NCI-H69 (cell line): ENCODE results near the gene DAZAP2.
"Not testable (repeated sequence)": the region's sequence is repeated elsewhere in the genome, so short reads cannot be mapped to it uniquely, and the experiment has no call there.

Experiments used
- DNase-seq: peaks from one replicate; lab custom pipeline; 2025; lab: John Stamatoyannopoulos, UW

The DAZAP2 gene

DNA sequence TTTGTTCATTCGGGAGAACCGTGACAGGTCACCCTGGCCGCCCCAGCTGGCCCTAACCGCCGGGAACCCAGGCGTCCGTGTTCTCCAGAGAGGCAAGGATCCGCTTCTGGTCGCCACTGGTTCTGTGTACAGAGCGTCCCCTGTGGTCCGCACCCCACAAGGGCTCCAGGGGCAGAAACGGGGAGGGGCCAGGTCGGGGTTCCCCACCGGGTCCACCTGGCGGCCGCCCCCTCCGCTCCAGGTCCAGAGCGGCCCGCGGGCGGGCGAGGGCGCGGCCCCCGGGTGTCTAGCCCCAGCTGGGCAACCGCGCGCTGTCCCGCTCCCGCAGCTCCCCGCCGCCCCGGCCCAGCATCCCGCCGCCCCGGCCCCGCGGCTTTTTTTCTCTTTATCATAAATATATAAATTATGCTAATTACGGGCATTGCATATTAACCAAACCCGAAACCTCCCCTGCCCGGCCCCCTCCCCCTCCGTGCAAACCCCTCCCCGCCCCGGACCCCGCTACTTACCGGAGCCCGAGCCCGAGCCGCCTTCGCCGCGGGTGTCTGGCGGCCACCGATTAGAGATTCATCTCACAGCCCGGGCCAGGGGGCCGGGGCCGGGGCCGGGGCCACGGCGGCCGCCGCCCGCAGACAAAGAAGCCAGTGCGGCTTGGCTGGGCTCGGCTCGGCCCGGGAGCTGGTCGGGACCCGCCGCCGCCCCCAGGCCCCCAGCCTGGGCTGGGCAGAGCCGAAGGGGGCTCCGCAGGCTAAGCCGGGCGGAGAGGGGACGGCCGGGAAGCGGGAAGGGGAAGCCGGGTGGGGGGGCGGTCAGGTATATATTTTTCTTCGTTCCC lies 21.3 kb upstream of the DAZAP2 start:
- DNase-seq = peak; percentile 72

DNA sequence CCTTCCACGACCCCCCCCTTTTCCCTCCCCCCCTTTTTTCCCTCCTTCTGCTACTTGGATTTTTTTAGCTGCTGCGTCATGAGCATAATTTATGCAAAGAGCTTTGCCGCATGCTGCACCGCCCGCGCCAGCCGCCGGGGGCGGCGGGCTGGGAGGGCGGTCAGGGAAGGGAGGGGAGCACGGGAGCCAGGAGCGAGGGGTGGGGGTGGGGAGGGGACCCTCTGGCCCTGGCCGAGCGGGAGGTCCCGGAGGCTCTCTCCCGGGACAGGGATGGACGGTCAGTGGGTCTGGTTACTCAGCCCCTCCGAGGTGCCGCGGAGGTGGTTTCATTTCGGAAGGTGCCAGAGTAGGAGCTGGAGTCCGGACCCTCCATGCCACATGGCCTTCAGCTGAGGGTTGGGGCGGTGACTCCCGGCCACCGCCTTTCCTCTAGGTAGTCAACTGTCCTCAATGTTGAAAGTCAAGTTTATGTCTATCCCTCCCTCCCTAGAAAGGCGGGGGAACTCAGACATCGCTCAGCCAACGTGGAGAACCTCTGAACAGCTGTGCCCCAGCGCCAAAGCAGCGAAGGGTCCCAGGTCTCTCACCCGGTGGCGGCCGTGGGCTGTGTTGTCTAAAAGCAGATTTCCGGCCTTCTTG lies 20.5 kb upstream of the DAZAP2 start, which contains the start of gene POU6F1:
POU6F1 (minus strand) TSS at position 95 of the 639 bp plus-strand sequence. CDS start 11,226 bp downstream, outside the sequence.
- DNase-seq = peak; percentile 90

DNA sequence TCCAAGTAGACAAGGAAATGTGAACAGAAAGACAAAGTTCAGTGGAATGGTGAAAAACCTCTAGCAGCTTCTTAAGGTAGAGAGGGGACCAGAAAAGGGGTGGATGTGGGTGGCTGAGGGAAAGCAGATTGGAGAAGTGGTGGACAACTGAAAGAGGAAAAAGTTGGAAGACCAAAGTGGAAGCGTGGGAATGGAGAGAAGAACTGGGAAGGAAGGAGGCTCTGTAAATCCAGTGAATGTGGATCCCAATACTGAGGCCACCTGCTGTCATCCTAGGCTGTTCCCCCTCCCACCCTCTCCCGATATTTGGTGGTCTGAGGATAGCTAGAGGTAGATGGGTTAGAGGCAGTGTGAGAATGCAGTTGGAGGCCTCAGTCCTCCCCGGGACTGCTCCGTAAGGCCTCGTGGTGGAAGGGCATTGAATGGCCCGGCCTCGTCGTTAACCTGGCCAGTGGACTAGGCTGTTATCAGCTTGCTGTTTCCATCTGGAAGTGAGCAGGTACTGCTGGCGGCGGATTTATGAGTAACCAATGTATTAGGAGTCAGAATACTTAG lies 19.9 kb upstream of the DAZAP2 start:
- peak; percentile 59 for DNase-seq

- no peak for DNase-seq
Measured at GRCh38 chr12:51219322-51219721, 19.3 kb upstream of the DAZAP2 start.

GRCh38 chr12:51219857-51220256 lies 18.8 kb upstream of the DAZAP2 start:
- not testable (repeated sequence) for DNase-seq

DNA sequence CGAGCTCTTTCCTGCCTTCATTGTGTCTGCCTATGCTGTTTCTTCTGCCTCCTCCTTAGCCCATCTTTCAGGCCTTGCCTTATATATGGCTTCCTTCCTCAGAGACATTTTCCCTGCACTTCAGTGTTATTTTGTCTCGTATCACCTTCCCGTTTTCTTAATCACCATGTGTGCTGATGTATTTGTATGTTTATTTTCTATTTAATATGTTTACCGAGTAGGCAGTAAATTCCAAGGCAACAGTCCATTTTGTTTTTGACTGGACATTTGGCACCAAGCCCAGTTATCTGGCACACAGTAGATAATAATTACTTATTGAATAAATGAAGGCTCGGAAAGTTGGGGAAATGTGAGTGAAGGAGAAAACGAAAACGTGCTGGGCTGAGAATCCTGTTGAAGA lies 16.2 kb upstream of the DAZAP2 start:
- peak; percentile 79 for DNase-seq

DNA sequence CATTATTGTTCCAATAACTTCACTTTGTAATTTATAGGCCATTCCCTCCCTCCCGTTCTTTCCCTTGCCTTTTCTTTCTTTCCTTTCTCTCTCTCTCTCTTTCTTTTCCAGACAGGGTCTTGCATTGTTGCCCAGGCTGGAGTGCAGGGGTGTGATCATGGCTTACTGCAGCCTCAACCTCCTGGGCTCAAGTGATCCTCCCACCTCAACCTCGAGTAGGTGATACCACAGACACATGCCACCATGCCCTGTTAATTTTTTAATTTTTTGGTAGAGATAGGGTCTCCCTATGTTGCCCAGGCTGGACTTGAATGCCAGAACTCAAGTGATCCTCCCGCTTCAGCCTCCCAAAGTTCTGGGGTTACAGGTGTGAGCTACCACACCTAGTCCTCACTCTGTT lies 14.0 kb upstream of the DAZAP2 start:
- no peak for DNase-seq

GRCh38 chr12:51225234-51225633 lies 13.4 kb upstream of the DAZAP2 start:
- no peak for DNase-seq

GRCh38 chr12:51225771-51226170 lies 12.9 kb upstream of the DAZAP2 start:
- DNase-seq = no peak

DNA sequence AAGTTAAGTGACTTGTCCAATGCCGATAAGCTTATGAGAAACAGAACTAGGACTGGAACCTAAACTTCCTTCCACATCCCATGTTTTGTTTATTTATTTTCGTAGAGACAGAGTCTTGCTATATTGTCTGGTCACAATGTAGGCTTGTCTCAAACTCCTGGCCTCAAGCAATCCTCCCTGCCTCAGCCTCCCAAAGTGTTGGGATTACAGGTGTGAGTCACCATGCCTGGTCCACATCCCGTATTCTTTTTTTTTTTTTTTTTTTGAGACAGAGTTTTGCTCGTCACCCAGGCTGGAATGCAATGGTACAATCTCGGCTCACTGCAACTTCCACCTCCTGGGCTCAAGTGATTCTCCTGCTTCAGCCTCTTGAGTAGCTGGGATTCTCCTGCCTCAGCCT lies 11.5 kb upstream of the DAZAP2 start:
- not testable (repeated sequence) for DNase-seq

DNA sequence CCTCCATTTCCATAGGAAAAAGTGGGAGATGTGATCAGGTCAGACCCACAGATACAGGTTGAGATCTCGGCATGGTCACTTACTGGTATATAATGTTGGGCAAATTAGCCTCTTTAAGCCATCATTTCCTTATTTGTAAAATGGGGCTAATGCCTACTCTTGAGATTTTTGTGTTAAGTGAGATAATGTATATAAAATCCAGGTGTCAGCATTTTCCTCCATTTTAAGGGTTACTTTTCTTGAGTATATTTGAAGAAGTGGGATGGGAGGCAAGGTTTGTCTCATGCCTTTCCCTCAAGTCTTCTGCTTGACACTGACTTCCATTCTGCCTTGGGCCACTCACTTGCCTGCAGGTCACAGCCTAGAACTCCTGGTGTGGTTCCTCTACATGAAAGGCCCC lies 10.7 kb upstream of the DAZAP2 start:
- no peak for DNase-seq

GRCh38 chr12:51229116-51229809 lies 9.4 kb upstream of the DAZAP2 start:
- no peak for DNase-seq

DNA sequence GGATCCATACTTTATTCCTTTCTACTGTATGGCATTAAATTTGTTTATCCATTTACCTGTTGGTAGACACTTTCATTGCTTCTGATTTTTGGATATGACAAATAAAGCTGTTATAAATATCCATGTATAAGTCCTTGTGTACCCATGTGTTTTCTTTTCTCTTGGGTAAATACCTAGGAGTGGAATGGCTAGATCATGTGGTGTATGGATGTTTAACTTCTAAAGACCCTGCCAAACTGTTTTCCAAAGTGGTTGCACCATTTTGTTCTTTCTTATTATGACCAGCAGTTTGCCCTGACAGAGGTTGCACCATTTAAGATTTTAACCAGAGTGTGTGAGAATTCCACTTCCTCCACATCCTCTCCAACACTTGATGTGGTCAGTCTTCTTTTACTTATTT lies 6.0 kb upstream of the DAZAP2 start:
- no peak for DNase-seq

- DNase-seq = no peak
Measured at GRCh38 chr12:51234530-51234929, 4.1 kb upstream of the DAZAP2 start.

GRCh38 chr12:51238037-51238509 lies 553 bp upstream of the DAZAP2 start:
- DNase-seq = peak; percentile 71

- DNase-seq = no peak
Measured at GRCh38 chr12:51240971-51241370, 2.3 kb downstream of the DAZAP2 start.

DNA sequence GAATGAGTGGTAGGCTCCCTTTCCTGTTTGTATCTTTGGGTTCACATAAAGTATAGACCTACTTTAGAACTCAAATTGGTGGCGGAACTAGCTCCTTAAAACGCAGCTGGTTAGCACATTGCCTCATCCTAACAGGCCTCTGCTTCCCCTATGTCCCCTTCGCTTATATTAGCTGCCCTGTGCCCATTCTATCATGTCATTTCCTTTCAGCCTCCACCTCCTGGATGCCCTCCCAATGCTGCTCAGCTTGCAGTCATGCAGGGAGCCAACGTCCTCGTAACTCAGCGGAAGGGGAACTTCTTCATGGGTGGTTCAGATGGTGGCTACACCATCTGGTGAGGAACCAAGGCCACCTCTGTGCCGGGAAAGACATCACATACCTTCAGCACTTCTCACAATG lies 3.5 kb downstream of the DAZAP2 start:
- DNase-seq = no peak

DNA sequence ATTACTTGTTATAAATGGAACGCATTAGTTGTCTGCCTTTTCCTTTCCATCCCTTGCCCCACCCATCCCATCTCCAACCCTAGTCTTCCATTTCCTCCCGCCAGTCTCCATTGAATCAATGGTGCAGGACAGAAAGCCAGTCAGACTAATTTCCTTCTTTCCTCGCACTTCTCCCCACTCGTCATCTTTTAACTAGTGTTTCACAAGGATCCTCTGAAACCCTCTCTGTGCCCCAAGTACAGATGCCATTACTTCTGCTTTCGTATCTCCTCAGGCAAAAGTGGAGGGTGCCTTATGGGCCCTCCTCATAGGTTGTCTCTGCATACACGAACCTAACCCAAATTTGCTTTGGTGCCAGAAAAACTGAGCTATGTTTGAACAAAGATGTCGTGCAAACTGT lies 4.2 kb downstream of the DAZAP2 start:
- no peak for DNase-seq

GRCh38 chr12:51244269-51244668 lies 5.6 kb downstream of the DAZAP2 start:
- DNase-seq = no peak

DNA sequence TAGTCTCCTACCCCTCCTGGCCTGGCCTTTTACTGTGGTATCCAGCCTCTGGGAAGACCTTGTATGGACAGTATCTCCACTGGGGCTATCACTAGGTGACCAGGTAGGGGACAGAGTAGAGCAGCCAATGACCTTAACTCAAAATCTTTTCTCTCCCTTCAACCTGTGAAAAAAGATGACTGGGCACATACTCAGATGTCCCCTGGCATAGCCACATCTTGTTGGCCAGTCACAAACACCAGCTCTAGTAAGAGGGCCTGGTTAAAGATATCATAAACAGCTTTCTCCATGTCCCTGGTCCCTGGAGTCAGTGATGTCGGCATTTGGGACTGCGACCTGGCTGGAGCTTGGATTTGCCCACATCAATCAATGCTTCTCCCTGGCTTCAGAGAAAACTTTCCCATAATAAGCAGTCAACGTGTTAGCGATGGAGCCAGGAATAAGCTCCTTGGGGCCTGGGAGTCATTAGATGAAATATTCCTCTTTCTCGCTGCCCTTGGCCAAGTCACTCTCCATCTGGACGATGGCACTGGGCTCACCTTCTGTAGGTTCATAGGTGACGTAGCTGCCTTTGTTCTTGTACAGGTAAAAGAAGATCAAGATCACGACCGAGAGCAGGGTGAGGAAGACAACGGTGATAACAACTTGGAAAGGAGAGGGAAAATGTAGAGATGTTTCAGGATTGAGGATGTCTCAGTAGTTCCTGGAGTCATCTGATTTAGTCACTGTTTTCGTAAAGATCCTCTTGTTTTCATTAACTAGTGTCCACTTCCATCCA lies 7.0 kb downstream of the DAZAP2 start:
- DNase-seq = no peak

DNA sequence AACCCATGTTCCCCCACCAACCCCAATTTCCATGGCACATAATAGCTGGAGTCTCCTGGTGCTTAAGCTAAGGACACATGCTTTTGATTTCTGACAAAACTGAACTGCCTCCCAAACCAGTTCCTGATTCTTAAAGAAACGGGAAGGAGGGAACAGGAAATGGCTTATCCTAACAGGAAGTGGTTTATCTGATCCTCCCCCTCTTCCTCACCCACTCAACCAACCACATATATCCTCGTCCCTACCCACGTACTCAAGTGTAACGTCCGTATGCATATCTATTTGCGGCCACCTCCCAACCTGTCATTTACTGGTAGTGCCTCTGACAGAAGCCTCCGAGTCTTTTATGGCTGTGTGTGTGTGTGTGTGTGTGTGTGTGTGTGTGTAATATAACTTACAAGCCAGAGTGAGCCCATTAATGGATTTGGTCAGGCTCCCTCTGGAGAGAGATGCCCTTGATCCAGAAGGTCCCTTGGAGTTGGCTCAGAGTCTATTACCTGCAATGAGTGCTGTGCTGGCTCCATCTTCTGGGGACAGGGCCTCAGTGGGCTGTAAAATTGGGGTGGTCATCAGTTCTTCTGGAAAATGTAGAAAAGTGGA lies 7.7 kb downstream of the DAZAP2 start:
- DNase-seq = peak; percentile 33
